OCI-LY7 (cell line): Measurements from ENCODE around the gene POR.

Experiments used
- EZH2phosphoT487 ChIP-seq: fragments of 200-600 bp; sonication (generic); IDR thresholded peaks from 2 replicates; pipeline ENCODE4 v1.6.1; 2018; ENCODE audit warnings: low read depth, borderline replicate concordance, mild to moderate bottlenecking, mixed run types, antibody characterized with exemption, low read length, moderate library complexity, mixed read lengths
- TF ChIP-seq, protein P1 (sequence below): fragments of 200-600 bp; sonication (generic); conservative IDR thresholded peaks from 2 replicates; pipeline ENCODE4 v1.5.1; 2014; ENCODE audit warnings: mild to moderate bottlenecking, antibody characterized with exemption, low read length, moderate library complexity, mixed read lengths

DNA sequence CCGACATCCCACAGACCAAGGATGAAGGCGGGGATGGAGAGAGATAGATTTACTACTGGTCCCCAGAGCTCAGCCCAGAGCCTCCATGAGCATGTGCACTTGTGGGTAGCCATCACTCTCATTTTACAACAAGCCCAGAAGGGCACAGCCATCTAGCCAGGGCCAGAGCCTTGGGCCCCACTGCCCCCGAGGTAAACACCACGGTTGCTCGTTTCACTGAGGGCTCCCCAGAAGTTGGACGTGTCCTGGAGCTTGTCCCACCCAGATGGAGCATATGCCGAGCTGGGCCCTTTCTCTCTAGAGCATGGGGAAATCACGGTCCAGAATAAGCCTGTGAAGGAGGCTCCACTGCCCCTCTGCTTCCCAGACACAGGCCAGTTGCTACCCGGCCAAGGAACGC, 88.4 kb downstream of the POR start:
- TF ChIP-seq, protein P1, sequence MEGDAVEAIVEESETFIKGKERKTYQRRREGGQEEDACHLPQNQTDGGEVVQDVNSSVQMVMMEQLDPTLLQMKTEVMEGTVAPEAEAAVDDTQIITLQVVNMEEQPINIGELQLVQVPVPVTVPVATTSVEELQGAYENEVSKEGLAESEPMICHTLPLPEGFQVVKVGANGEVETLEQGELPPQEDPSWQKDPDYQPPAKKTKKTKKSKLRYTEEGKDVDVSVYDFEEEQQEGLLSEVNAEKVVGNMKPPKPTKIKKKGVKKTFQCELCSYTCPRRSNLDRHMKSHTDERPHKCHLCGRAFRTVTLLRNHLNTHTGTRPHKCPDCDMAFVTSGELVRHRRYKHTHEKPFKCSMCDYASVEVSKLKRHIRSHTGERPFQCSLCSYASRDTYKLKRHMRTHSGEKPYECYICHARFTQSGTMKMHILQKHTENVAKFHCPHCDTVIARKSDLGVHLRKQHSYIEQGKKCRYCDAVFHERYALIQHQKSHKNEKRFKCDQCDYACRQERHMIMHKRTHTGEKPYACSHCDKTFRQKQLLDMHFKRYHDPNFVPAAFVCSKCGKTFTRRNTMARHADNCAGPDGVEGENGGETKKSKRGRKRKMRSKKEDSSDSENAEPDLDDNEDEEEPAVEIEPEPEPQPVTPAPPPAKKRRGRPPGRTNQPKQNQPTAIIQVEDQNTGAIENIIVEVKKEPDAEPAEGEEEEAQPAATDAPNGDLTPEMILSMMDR, result no peak
- TF ChIP-seq EZH2phosphoT487, result no peak
